ENCODE results near the gene UTS2B. TPM values are rescaled to one million over a fixed set of nuclear protein-coding genes. Genes with fewer than 3 reads are reported as not detected.

The UTS2B gene
- total and polyA plus RNA-seq, 4 donors: 0.10 to 2.4 (median 0.31) TPM

DNA sequence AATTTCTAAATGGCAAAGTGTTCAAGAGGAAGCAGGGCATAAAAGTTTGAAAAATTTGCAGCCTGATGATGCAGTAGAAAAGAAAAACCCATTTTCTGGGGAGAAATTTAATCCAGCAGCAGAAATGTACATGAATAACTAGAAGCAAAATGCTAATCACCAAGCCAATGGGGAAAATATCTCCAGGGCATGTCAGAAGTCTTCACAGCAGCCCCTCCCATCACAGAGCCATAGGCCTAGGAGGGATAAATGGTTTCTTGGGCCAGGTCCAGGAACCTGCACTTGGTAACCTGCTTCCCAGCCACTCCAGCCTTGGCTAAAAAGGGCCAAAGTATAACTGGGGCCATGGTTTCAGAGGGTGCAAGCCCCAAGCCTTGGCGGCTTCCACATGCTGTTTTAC, 108.7 kb downstream of the UTS2B start:
- no peak for ATAC-seq (ENCODE audit: insufficient read depth, low FRiP score)
- no peaks in the 10 kb centered on the region for H3K36me3 ChIP-seq (ENCODE audit: control insufficient read depth in 4 of 4, insufficient read depth in 4 of 4, low read length in 4 of 4)
- no peak overlapping the region for H3K9ac ChIP-seq (ENCODE audit: insufficient read depth in 1 of 2, low read length in 2 of 2)
- TF ChIP-seq, protein P1, sequence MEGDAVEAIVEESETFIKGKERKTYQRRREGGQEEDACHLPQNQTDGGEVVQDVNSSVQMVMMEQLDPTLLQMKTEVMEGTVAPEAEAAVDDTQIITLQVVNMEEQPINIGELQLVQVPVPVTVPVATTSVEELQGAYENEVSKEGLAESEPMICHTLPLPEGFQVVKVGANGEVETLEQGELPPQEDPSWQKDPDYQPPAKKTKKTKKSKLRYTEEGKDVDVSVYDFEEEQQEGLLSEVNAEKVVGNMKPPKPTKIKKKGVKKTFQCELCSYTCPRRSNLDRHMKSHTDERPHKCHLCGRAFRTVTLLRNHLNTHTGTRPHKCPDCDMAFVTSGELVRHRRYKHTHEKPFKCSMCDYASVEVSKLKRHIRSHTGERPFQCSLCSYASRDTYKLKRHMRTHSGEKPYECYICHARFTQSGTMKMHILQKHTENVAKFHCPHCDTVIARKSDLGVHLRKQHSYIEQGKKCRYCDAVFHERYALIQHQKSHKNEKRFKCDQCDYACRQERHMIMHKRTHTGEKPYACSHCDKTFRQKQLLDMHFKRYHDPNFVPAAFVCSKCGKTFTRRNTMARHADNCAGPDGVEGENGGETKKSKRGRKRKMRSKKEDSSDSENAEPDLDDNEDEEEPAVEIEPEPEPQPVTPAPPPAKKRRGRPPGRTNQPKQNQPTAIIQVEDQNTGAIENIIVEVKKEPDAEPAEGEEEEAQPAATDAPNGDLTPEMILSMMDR (IDR thresholded peaks at IDR 0.05; ENCODE audit: control extremely low read depth, extremely low read depth): no peak
- H3K27ac ChIP-seq (ENCODE audit: low read depth in 1 of 2, low read length in 1 of 2): no peak overlapping the region
- H3K9me3 ChIP-seq (ENCODE audit: control insufficient read depth in 4 of 4, insufficient read depth in 3 of 4, low read length in 3 of 4): peaks cover 0 to 3% (median 0%) of the 10 kb centered on the region in 4 donors
- no peaks in the 10 kb centered on the region for H3K4me1 ChIP-seq (ENCODE audit: control insufficient read depth in 5 of 5, insufficient read depth in 5 of 5, low read length in 5 of 5)
- no peaks in the 10 kb centered on the region for H3K27me3 ChIP-seq (ENCODE audit: control insufficient read depth in 3 of 3, insufficient read depth in 3 of 3, low read length in 2 of 3)
- WGBS, 2 donors: 96% methylated on average over 1 of the region's 1 CpG
- no peak for DNase-seq
- no peak overlapping the region for H3K4me3 ChIP-seq

DNA sequence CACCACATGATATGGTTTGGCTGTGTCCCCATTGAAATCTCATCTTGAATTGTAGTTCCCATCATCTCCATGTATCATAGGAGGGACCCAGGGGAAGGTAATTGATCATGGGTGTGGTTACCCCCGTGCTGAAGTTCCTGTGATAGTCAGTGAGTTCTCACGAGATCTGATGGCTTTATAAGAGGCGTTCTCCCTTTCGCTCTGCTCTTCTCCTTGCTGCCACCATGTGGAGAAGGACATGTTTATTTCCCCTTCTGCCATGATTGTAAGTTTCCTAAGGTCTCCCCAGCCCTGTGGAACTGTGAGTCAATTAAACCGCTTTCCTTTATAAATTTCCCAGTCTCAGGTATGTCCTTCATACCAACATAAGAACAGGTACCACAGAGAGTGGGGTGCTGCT, 109.4 kb downstream of the UTS2B start:
- WGBS, 2 donors: 87 to 88% methylated on average over 5 of the region's 5 CpGs

DNA sequence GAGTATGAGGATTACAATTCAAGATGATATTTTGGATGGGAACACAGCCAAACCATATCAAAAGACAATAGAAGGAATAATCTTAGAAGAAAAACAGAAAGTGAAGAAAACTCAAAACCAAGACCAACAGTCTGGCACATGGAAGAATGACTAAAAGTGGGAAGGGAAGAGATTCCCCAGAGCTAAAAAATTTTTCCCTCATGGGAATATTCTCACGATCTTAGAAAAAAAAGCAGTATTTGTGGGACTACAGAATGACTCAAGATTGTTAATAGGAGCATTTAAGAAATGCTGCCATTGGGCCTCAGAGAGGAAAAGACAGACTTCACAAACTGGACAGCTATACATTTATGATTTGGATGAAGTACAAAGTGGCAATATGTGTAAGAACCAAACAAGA, 113.0 kb downstream of the UTS2B start:
- TF ChIP-seq, protein P1 (IDR thresholded peaks at IDR 0.05; ENCODE audit: control extremely low read depth, extremely low read depth): no peak
- ATAC-seq (ENCODE audit: insufficient read depth, low FRiP score) (no peak), DNase-seq (no peak)
- H3K4me3 ChIP-seq: no peak overlapping the region
- no peaks in the 10 kb centered on the region for H3K27me3 ChIP-seq (ENCODE audit: control insufficient read depth in 3 of 3, insufficient read depth in 3 of 3, low read length in 2 of 3)
- WGBS, 2 donors: 76 to 78% methylated on average over 1 of the region's 1 CpG
- no peaks in the 10 kb centered on the region for H3K4me1 ChIP-seq (ENCODE audit: control insufficient read depth in 5 of 5, insufficient read depth in 5 of 5, low read length in 5 of 5)
- no peak overlapping the region for H3K9ac ChIP-seq (ENCODE audit: insufficient read depth in 1 of 2, low read length in 2 of 2)
- peaks cover 0 to 7% (median 0%) of the 10 kb centered on the region in 4 donors for H3K9me3 ChIP-seq (ENCODE audit: control insufficient read depth in 4 of 4, insufficient read depth in 3 of 4, low read length in 3 of 4)
- H3K36me3 ChIP-seq (ENCODE audit: control insufficient read depth in 4 of 4, insufficient read depth in 4 of 4, low read length in 4 of 4): no peaks in the 10 kb centered on the region
- no peak overlapping the region for H3K27ac ChIP-seq (ENCODE audit: low read depth in 1 of 2, low read length in 1 of 2)

More for the DNA sequence above, 109.4 kb downstream of the UTS2B start:
- H3K9me3 ChIP-seq (ENCODE audit: control insufficient read depth in 4 of 4, insufficient read depth in 3 of 4, low read length in 3 of 4): peaks cover 0 to 6% (median 0%) of the 10 kb centered on the region in 4 donors
- TF ChIP-seq, protein P1 (IDR thresholded peaks at IDR 0.05; ENCODE audit: control extremely low read depth, extremely low read depth): no peak
- ATAC-seq (ENCODE audit: insufficient read depth, low FRiP score) (no peak), DNase-seq (no peak)
- no peaks in the 10 kb centered on the region for H3K36me3 ChIP-seq (ENCODE audit: control insufficient read depth in 4 of 4, insufficient read depth in 4 of 4, low read length in 4 of 4)
- H3K9ac ChIP-seq (ENCODE audit: insufficient read depth in 1 of 2, low read length in 2 of 2): no peak overlapping the region
- no peaks in the 10 kb centered on the region for H3K27me3 ChIP-seq (ENCODE audit: control insufficient read depth in 3 of 3, insufficient read depth in 3 of 3, low read length in 2 of 3)
- H3K27ac ChIP-seq (ENCODE audit: low read depth in 1 of 2, low read length in 1 of 2): no peak overlapping the region
- H3K4me1 ChIP-seq (ENCODE audit: control insufficient read depth in 5 of 5, insufficient read depth in 5 of 5, low read length in 5 of 5): no peaks in the 10 kb centered on the region
- H3K4me3 ChIP-seq: no peak overlapping the region

Other genes with a start within 250 kb of the UTS2B start
- gene OSTN, start 131.3 kb downstream of the UTS2B start, total RNA-seq: not detected
- gene OSTN, start 131.3 kb downstream of the UTS2B start, polyA plus RNA-seq: not detected
- 100 to 1,000 TPM in 1 of 2 donors, 10 to 100 TPM in 1; 52.5 to 119 TPM for gene CCDC50, start 1.1 kb downstream of the UTS2B start, total RNA-seq
- 10 to 100 TPM; 23.4 to 28.2 TPM for gene CCDC50, start 1.1 kb downstream of the UTS2B start, polyA plus RNA-seq
- gene PYDC2, start 130.6 kb upstream of the UTS2B start, total RNA-seq: not detected
- gene PYDC2, start 130.6 kb upstream of the UTS2B start, polyA plus RNA-seq: not detected

Measured in lung (tissue), 12 donors.